ENCODE data around the gene INSRR. TPM values are rescaled to one million over a fixed set of nuclear protein-coding genes. Genes with fewer than 3 reads are reported as not detected.
A peak's percentile ranks its signal among the peaks of the same experiment; 100 is the strongest.

INSRR gene
- total RNA-seq, 1 donor from 2014 or later: not detected

DNA sequence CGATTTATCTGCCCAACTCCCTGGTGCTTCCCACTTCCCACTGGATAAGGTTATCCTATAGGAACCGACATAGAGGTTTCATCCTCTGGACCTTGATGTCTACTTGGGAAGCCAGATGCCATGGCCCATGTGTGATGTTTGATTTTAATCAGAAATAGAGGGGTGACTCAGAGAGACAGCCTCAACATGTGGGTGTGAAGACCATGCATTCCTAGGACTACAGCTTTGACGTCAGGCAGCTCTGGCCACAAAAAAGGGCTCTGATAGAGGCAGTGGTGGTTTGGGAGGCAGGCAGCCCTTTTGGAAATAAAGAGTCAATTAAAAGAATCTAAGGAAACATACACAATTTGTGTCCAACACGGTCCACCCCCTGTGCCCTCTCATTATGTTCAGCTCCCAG, 37.1 kb downstream of the INSRR start:
- TF ChIP-seq CTCF (IDR thresholded peaks at IDR 0.05): no peak
- H3K4me1 Mint-ChIP-seq (ENCODE audit: low read depth): peaks cover 5% of the 10 kb centered on the region
- no peak for DNase-seq (ENCODE audit: low spot score)
- H3K4me3 Mint-ChIP-seq (ENCODE audit: unreplicated experiment): no peak overlapping the region
- H3K9me3 Mint-ChIP-seq (ENCODE audit: low read depth): peaks cover 5% of the 10 kb centered on the region
- H3K27me3 Mint-ChIP-seq (ENCODE audit: low read depth): peaks cover 21% of the 10 kb centered on the region
- no peaks in the 10 kb centered on the region for H3K36me3 Mint-ChIP-seq (ENCODE audit: low read depth)
- H3K27ac Mint-ChIP-seq (ENCODE audit: unreplicated experiment): no peak overlapping the region

DNA sequence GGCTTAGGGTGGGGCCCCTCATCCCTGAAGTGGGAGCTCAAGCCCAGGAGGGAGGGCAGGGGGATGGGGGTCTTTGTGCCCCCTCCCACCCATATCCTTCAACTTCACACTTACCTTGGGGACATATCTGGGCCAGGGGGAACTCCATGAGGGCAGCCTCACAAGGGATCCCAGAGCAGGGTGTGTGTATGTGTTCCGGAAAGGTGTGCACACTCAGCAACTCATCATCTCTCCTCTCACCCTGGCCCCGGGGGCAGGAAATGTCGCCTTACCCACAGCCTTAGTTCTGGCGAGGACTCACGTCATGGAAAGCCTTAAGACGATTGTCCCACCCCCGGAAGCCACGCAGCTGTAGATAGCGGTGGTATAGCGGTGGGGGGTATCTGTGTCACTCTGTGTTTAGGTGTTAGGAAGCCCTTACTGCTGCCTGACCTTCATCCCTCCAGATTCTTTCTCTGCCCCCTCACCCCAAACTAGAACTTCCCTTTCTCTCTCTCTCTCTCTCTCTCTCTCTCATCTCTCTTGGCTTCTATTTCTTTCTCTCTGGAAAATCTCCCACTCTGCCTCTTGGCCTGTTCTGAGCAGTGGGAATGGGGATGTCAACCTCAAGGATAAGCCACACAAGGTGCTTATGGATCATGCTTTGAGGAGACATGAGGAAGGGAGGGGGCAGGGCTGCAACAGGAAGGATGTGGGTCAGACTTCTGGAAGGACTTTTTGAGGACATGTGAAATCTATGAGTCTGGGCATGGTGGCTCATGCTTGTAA, 42.2 kb downstream of the INSRR start, which contains the start of gene SH2D2A:
Gene SH2D2A (minus strand): TSS at position 288 of the 768 bp plus-strand sequence. CDS start 140 bp downstream, at position 148.
- Mint-ChIP-seq H3K36me3 (ENCODE audit: low read depth) (no peaks in the 10 kb centered on the region), H3K4me1 (ENCODE audit: low read depth) (peaks cover 21% of the 10 kb centered on the region), H3K27me3 (ENCODE audit: low read depth) (peaks cover 19% of the 10 kb centered on the region), H3K9me3 (ENCODE audit: low read depth) (peaks cover 5% of the 10 kb centered on the region), H3K27ac (ENCODE audit: unreplicated experiment) (no peak within 1 kb of the TSS), H3K4me3 (ENCODE audit: unreplicated experiment) (no peak within 1 kb of the TSS)
- no peak for DNase-seq (ENCODE audit: low spot score)
- no peak for TF ChIP-seq CTCF (IDR thresholded peaks at IDR 0.05)

DNA sequence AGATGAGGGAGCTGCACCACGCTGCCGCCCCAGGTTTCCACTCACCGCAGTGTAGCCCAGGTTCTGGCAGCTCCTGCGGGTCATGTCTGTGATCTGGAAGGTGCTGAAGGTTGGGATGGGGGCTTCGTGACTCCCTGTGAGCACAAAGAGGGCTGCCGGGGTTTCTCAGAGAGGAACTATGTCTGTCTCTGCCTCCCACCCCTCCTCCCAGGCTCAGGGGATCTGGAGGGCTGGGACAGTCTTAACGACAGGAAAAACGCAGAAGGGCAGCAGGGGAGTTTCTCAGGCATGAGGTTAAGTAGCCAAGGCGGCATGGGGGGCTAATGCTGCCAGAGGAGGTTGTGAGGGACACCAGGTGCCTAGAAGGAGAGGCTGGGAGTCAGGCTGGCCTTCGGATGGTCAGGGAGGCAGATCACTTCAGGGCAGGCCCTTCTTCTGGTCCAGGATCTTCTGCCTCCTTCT, 42.9 kb downstream of the INSRR start:
- H3K27me3 Mint-ChIP-seq (ENCODE audit: low read depth): peaks cover 19% of the 10 kb centered on the region
- no peaks in the 10 kb centered on the region for H3K36me3 Mint-ChIP-seq (ENCODE audit: low read depth)
- peaks cover 21% of the 10 kb centered on the region for H3K4me1 Mint-ChIP-seq (ENCODE audit: low read depth)
- no peak for DNase-seq (ENCODE audit: low spot score)
- peaks cover 5% of the 10 kb centered on the region for H3K9me3 Mint-ChIP-seq (ENCODE audit: low read depth)
- no peak overlapping the region for H3K4me3 Mint-ChIP-seq (ENCODE audit: unreplicated experiment)
- TF ChIP-seq CTCF (IDR thresholded peaks at IDR 0.05): no peak
- no peak overlapping the region for H3K27ac Mint-ChIP-seq (ENCODE audit: unreplicated experiment)

GRCh38 chr1:156815307-156815826, 43.5 kb downstream of the INSRR start:
- peak overlapping the region; percentile 57 for H3K27ac Mint-ChIP-seq (ENCODE audit: unreplicated experiment)
- no peak overlapping the region for H3K4me3 Mint-ChIP-seq (ENCODE audit: unreplicated experiment)
- no peak for DNase-seq (ENCODE audit: low spot score)
- no peaks in the 10 kb centered on the region for H3K36me3 Mint-ChIP-seq (ENCODE audit: low read depth)
- H3K9me3 Mint-ChIP-seq (ENCODE audit: low read depth): no peaks in the 10 kb centered on the region
- H3K4me1 Mint-ChIP-seq (ENCODE audit: low read depth): peaks cover 21% of the 10 kb centered on the region
- peaks cover 15% of the 10 kb centered on the region for H3K27me3 Mint-ChIP-seq (ENCODE audit: low read depth)
- no peak for TF ChIP-seq CTCF (IDR thresholded peaks at IDR 0.05)

DNA sequence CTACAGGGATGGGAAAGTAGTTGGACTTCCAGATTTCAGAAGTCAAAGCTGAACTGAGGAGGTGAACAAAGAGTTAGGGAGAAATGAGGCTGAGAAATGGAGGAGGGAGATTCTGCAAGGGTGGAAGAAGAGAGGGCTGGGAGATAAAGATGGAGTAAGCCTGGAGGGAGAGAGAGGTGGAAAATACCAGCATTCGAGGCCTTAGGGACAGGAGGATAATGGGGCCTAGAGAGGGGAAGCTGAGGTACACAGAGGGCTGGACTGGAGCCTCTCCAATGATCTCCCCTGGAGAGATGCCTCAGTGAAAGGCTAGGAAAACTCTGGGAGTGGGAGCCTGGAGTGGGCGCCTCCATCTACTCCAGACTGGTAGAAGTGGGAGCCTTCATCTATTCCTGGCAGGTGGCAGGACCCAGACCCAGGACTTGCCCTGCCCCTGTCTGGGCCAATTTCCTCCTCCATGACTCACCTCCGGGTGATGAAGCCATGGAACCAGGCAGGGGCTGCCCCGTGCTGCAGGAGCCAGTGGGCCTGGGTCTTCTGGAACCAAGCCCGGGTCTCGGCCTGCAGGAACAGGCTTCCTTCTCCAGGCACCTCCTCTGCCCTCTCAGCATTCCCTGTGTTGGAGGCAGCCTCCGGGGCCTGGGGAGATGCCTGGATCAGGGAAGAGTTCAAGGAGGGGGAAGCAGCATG, 44.2 kb downstream of the INSRR start:
- peak overlapping the region; percentile 49 for H3K4me3 Mint-ChIP-seq (ENCODE audit: unreplicated experiment)
- DNase-seq (ENCODE audit: low spot score): no peak
- no peaks in the 10 kb centered on the region for H3K9me3 Mint-ChIP-seq (ENCODE audit: low read depth)
- no peaks in the 10 kb centered on the region for H3K36me3 Mint-ChIP-seq (ENCODE audit: low read depth)
- peaks cover 15% of the 10 kb centered on the region for H3K27me3 Mint-ChIP-seq (ENCODE audit: low read depth)
- TF ChIP-seq CTCF (IDR thresholded peaks at IDR 0.05): no peak
- H3K27ac Mint-ChIP-seq (ENCODE audit: unreplicated experiment): no peak overlapping the region
- peaks cover 21% of the 10 kb centered on the region for H3K4me1 Mint-ChIP-seq (ENCODE audit: low read depth)

Measured in chondrocyte (in vitro differentiated cells).